NOMO-1 treated with dmso at 0.1 percent for 144 hours (cell line): Measurements from ENCODE around the gene GRM5.
"Not testable (repeated sequence)": the region's sequence is repeated elsewhere in the genome, so short reads cannot be mapped to it uniquely, and the experiment has no call there.

ENCODE experiments used
- DNase-seq: peaks from one replicate; lab custom pipeline; 2025; ENCODE audit not compliant: unreplicated experiment; lab: John Stamatoyannopoulos, UW

The GRM5 gene

DNA sequence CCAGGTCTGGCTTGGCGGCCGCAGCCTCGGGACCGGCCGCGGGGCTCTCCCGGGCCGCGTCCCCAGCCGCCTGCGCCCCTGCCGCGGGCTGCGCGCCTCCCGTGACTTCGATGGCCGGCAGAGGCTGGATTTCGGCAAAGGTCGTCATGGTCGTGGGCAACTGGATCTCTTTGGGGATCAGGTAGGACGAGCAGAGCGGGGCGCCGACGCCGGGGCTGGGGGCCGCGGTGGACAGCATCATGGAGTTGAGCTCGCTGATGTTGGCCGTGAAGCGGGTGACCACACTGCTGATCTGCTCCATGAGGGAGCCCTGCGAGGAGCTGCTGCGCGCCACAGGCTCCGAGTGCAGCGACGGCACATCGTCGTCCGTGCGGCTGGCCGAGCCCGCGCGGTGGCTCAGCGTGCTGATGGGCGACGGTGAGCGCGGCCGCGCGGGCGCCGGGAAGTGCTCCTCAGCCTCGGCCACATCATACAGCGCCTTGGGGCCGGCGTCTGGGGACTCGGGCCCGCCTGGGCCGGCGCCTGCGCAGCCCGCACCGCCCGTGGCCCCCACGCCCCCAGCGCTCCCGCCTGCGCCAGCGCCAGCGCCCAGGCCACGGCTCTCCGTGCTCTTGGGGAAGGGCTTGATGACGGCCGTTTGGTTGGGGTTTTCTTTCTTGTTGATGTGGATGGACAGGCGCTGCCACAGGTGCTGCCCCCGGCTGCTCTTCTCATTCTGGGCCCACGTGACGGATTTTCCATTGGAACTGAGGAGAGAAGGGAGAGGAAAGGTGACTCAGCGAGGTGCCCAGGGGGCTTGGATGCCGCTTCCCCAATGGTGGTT is 556.8 kb downstream of the GRM5 start:
- DNase-seq, result no peak

DNA sequence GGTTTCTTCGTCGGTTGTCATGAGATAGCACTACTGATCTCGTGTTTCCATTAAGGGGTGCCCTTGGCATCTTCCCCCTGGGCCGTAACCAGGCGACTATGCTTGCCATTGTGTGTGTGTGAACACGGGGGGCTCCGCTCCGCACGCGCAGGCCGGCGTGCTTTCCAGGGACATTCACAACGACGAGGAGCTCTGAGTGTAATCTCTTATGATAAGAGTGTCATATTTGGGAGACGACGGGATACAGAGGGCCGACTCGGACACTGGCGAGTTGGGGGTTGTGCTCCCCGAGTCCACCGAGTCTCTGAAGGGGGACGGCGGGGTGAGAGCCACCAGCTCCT is 557.4 kb downstream of the GRM5 start:
- DNase-seq, result no peak

DNA sequence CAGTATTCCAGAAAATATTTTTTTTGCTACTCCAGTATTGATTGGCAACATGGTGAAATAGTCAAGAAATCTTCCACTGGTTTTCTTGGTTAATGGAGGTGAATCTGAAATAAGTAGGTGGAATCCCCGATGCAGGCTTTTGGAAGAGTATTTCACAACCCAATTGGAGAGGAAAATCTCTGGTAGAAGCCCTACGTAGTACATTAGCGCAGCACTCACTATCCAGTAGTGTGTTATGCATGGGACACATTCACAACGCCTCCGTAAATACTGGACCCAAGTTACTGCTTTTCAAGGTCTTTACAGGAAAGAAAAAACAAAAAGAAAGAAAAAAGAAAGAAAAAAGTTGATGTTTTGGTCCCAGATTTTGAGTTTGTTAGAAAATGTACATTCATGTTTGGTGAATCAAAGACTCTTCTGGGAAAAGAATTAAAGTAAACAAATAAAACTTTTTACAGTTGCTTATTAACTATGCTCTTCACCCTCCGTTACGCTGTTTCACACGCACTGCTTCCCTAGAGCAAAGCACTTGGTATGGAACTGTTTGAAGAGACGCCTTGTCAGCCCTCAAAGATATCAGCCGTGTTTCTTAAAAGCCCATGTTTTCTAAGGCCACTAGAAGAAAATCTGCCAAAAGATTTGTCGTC is 557.9 kb downstream of the GRM5 start:
- no peak for DNase-seq

DNA sequence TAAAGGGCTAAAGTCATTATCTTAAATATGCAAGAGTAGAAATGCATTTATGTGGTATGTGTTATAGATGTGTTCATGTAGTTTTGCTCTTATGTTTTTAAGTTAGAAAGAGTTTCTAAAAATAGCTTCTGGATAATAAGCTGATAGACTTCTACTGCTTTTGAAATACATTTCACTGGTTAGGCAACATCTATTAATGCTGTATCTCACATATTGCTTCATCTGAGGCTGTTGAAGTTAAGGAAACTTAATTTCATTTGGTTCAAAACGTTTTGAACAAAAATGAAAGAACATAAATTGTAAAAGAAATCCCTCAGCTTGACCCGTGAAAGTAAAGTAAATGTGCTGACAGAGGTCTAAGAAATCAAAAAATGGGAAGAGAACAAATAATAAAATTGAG is 564.2 kb downstream of the GRM5 start:
- DNase-seq, result no peak

DNA sequence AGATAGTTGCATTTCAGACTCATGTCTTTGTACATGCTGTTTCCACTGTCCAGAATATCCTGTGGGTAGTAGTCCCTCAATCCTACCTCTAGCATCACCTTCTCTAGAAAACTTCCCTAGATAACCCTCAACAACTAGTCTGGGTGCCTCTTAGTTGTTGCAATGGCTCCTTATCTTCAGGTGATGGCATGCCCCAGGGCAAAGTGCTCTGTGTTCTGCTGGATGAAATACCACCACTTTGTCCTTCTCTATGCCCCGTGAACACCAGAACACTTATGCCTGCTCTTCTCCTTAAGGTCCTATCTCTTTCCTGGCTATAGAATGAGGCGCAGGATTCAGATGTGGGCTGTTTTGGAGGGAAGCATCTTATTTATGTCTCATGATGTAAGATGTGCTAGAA is 569.9 kb downstream of the GRM5 start:
- no peak for DNase-seq

DNA sequence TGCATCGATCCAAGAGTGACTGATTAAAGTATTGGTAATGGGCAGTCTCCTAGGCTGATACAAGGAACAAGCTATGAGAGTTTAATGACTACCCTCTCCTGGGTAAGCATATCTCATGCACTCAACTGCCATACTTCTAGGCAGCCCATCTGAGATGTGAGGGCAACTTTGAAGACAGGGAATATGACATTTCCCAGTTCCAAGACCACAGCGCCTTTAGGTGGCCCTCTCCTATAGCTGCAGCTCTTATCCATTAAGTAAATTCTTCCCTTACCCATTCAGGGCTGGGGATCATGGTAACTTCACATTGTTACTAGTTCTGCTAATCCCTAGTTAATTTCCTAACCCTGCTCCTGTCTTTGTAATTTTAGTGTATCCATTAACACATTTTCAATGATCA is 570.9 kb downstream of the GRM5 start:
- DNase-seq, result no peak

DNA sequence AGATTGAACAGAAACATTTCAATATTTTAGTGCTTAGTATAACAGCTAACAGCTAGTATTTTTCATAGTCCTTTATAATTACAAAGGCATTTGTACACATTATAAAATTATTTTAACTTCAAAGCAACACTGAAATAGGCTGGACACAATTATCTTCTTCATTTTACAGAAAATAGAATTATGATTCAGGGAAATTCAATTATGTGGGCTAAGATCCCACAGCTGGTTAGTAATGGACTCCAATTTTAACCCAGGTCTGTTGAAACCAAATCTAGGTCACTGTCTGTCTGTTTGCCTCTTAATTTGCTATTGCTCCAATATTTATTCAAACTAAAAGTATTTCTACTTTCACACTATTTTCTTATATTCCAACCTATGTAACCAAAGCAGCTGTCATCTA is 574.1 kb downstream of the GRM5 start:
- DNase-seq, result no peak

DNA sequence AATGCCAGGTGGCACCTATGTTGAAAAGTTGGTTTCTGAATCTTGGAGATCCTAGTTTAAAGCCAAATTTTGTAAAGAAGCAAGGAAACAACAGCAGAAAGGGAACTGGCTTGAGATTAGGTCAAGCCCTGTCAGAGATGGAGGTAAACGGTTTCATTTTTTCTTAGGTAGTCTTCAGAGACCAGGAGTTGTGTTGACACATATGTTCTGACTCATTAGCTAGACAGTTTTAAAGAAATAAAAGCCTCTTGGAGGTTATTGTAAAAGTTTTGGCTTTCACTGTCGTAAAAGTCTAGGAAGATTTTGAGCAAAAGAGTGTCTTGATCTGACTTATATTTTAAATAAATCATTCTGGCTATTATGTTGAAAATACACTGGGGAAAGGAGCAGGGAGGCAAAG is 576.8 kb downstream of the GRM5 start:
- DNase-seq, result no peak

DNA sequence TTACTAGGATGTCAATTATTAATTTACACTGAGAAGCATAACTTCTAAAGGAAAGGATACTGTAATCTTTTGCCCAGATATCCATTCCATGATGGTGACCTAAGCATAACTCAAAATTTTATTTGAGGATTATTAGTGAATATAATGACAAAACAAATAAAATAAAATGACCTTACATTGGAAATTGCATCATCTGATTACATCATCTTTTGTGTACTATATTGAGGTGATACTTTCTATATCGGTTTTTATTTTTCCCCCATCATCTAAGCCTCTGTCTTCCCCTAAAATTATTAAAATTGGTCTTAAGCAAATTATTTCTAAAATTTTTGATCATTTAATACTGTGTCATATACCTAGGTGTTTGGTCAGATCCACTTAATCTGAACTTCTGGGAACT is 578.1 kb downstream of the GRM5 start:
- no peak for DNase-seq

DNA sequence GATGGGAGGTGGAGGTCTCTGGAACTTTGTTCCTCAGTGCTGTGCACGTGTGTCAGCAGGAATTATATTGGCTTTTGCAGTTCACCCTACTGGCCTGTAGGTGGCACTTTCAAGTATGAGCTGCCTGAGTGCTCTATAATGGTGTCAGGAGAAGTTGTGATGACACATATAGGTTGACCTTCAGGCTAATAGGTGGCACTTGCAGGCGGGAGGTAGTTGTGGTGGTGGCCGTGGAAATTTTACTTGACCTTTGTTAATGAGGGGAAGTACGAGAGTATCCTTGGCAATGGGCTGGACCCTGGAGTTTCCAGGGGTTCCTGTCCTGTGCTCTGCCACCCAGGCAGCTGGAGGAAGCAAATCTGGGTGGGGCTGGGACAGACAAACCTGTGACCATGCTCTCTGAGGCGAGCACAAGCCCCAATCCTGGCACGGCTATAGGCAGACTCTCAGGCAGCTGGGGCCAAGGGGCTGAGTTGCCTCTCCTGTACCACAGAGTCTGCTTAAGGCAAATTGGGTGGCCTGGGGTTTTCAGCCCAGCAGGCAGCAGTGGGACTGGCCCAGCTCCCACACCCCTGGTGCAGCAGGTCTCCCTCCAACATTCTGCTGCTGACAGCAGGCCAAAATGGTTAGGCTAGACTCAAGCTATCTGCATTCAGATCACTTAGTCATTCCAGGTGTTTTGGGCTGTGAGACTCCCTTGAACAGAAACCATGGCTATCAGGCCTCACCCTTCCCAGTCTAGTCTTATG is 580.7 kb downstream of the GRM5 start:
- no peak for DNase-seq

DNA sequence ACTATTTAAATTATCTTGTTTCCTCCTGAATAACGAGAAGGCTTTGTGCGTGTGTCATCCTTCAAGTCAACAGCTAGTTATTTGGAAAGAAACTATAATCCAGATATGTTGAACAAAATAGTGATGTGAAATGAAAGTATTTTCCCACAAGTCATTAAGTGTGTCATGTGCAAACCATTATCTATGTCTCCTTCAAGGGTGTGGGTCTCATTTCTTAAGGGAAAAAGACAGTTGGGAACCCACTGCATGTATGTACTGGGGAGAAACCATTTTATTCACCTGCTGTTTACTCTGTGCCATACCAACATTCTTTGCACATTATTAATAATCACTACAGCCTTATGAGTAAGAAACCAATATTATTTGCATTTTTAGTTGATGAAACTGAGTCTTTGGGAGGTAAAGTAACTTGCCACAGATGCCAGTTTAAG is 582.9 kb downstream of the GRM5 start:
- DNase-seq, result no peak

DNA sequence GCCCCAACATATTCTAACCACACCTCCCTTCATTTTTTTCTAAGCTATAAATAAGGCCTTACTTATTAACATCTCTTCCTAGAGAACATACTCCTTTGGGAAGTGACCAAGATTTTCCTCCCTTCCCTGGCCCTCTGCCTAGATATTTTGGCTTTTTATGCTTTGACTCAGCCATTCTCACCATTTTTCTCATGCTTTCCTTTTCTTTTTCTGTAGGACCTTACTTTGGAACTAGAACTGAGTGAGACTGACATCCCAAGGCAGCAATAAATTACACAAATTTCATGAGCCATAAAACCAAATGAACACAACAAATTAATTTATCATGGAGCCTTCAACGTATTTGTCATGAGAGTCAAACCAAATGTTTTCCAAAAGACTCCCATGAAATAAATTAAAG is 585.6 kb downstream of the GRM5 start:
- no peak for DNase-seq

DNA sequence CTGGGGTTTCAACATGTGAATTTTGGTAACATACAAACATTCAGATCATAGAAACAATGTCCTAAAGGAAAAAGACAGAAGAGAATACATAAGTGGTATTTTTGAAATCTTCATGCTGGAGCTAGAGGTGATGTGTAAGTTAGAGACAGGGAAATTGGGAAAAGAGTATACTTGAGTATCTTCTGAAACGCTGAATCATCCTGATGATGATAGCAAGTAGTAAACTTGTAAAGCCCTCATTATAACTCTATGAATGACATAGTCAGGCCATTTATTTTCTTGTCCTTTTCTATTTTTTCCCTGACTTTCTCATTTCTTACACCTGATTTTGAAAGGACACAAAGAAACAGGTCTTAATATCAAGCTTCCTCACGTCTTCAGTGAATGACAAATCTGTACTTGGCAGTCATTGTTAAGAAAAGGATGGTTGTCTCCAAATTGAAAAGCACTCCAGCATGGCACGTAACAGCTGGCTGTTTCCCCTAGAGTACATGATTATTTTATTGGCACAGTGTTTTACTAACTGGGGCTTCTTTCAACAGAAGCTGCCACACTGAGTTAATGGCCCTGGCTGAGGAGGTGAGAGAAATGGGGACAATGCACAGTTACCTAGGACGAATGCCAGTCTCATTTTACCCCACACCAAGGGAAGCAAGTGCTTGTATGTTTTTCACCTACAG is 587.5 kb downstream of the GRM5 start:
- DNase-seq, result no peak

DNA sequence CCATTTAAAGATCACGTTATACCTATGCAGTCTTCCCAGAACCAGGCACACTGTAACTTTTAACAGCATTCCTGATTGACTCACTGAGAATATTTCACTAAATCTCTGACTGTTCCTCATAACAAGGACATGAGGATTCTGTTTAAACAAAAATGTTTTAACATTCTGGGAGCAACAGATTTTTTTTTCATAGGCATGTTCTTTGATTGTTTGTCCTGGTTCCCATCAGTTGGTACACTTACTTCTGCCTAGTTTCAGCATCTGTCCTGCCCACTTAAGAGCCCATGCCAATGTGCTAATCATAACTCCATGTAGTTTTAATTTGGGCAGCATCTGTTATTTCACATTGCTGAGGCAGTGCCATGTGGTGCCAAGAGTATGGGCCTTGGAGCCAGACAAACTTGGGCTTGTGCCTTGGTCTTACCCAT is 589.8 kb downstream of the GRM5 start:
- DNase-seq, result no peak

DNA sequence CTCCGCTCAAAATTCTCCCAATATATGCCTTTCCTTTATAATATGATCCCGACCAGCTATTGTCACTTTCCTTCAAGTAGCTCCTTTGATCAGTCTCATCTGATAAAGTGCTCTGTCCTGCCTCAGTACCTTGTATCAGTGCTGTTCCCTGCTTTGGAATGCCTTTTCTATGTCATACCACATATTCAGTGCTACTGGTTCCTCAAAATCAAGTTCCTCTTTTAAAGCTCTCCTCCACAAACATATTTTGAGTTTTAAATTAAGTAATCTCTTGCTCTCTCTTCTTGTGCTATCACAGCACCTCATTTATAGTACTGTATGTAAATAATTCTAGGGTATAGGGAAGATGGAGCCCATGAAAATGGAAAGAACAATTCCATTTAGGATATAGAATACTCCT is 591.1 kb downstream of the GRM5 start:
- peak; percentile 33 for DNase-seq

DNA sequence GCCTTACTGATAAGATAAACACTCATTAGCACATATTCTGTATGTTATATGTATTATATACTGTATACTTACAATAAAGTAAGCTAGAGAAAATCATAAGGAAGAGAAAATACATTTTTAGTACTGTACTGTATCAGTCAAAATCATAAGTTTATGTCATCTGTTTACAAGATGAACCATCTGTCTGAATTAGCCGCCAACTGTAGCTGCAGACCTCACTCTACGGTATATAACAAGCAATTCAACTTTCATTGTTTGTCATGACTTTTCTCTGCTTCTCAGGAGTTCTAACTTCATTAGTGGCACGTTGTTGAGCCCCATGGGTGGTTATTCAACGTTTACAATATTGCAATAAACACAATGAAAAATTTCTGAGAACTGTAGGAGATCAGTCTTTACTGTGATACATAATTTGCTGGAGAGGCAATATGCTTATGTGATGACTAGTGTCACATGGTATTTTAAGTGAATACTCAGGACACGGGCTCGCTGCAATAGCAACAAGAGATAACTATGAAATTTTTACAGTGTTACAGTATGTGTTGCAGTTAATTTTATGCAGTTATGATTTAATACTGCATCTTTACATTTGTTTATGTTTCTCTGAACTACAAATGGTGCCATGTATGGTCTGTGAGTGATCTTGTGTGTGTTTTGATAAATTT is 596.1 kb downstream of the GRM5 start:
- DNase-seq, result no peak

DNA sequence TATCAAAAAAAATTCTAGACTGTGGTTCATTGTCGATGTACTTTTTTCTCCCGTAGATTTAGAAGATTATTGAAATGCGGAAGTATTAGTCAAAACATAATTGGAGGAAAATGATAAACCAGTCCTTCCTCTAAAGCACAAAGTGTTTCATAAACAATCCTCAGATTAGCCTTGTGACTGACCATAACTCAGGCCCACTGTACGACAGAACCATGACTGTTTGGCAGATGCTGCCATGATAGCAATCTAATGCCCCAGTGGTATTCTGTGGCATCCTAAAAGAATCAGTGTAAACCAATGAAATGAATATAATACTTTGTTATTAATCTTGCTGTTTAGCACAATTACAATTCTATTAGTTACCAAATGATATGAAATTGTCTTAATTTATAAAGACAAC is 601.3 kb downstream of the GRM5 start:
- DNase-seq, result no peak

DNA sequence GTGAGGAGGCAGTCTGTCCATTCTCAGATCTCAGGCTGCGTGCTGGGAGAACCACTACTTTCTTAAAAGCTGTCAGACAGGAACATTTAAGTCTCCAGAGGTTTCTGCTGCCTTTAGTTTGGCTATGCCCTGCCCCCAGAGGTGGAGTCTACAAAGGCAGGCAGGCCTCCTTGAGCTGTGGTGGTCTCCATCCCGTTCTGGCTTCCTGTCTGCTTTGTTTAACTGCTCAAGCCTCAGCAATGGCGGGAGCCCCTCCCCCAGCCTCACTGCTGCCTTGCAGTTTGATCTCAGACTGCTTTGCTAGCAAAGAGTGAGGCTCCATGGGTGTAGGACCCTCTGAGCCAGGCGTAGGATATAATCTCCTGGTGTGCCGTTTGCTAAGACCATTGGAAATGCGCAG is 602.5 kb downstream of the GRM5 start:
- not testable (repeated sequence) for DNase-seq

DNA sequence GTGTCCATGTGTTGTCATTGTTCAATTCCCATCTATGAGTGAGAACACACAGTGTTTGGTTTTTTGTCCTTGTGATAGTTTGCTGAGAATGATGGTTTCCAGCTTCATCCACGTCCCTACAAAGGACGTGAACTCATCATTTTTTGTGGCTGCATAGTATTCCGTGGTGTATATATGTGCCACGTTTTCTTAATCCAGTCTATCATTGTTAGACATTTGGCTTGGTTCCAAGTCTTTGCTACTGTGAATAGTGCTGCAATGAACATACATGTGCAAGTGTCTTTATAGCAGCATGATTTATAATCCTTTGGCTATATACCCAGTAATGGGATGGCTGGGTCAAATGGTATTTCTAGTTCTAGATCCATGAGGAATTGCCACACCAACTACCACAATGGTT is 607.7 kb downstream of the GRM5 start:
- not testable (repeated sequence) for DNase-seq

DNA sequence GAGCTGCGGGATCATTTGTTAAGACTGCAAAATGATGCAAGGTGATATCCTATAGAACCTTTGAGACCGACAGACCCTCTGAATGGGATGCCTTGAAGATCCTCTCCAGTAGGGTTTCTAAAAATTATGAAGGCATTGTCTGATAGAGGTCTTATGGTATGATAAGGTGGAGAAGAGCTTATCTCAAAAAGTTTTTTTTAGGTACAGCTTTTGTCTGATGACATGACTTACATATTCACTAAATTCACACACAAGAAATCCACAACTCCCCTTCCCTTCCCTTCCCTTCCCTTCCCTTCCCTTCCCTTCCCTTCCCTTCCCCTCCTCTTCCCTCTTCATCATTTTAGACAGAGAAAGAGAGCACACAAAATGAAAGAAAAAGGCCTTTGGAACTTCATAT is 609.8 kb downstream of the GRM5 start:
- DNase-seq, result no peak

DNA sequence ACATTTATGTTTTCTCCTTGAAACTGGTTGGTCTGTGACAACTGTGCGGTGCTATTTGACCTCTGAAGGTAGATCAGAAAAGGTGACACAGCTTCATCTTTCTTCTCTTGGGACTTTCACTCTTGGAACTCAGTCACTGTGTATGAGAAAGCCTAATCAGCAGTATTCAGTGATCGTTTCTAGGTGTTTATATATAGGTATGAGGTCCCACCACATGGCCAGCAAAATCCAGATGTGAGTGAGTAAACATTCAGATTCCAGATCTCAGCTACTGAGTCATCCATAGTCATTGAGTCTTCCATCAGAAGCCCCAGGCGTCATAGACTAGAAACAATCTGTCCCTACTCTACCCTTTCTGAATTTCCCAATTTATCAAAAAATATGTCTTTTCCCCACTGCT is 610.9 kb downstream of the GRM5 start:
- DNase-seq, result no peak
